Esophagus squamous epithelium (tissue), 4 donors: ENCODE data around the gene SULT1C2.

Experiments
- CTCF ChIP-seq, 6 experiments: fragments of 450-650 bp in 4 of 6; fragments of 200-600 bp in 2 of 6; sonication (generic) in 2 of 6; IDR thresholded peaks; one replicate each; pipeline ENCODE4 v1.5.1; 2016 to 2019; ENCODE audit warnings: antibody characterized with exemption in 6 of 6, mild to moderate bottlenecking in 4 of 6, moderate library complexity in 4 of 6
- POLR2A ChIP-seq, 4 donors: fragments of 450-650 bp; IDR thresholded peaks; one replicate each; pipeline ENCODE4 v1.6.1; 2017; ENCODE audit warnings: antibody characterized with exemption in 4 of 4, mild to moderate bottlenecking in 4 of 4, moderate library complexity in 3 of 4

- TF ChIP-seq CTCF (IDR thresholded peaks at IDR 0.05) (no peak), POLR2A (IDR thresholded peaks at IDR 0.05) (no peak)
Measured at GRCh38 chr2:108262036-108262435, 26.7 kb upstream of the SULT1C2 start.
